ENCODE measurements around the gene ZNF609.
"Not testable (repeated sequence)": the region's sequence is repeated elsewhere in the genome, so short reads cannot be mapped to it uniquely, and the experiment has no call there.

ZNF609 gene

DNA sequence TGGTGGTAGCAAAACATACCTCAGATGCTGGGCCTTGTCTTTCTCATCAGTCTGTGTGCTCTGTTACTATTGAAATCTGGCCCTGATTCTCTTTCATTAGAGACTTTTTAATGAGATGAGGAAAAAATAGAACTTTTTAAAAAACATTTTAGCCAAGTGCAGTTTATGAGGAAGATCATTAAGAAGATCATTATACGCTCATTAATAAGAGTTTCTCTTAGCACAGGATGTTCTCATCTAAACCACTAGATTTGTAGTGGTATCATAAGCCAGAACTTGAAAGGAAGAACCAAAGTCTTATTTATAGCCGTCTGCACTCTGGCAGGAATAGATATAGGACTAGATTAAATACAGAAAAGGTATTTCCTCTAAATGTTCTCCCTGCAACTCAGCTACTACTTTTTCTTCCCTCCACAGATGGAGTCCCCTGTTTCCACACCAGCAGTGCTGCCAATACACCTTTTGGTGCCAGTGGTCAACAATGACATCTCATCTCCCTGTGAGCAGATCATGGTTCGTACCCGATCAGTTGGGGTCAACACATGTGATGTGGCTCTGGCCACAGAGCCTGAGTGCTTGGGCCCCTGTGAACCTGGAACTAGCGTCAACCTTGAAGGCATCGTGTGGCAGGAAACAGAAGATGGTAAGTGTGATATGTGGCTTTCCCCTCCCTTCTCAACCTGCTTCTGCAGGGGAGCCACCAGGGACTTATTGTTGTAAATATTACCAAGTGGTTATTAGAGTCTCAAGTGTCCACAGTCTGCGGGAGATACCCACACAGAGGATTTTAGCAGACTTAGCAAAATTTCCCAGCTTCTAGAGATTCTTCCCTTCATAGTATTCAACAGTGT is 162.3 kb downstream of the ZNF609 start:
- no peak for DNase-seq (ENCODE audit: low spot score)

GRCh38 chr15:64623347-64623996 is 163.1 kb downstream of the ZNF609 start:
- DNase-seq (ENCODE audit: low spot score): no peak

DNA sequence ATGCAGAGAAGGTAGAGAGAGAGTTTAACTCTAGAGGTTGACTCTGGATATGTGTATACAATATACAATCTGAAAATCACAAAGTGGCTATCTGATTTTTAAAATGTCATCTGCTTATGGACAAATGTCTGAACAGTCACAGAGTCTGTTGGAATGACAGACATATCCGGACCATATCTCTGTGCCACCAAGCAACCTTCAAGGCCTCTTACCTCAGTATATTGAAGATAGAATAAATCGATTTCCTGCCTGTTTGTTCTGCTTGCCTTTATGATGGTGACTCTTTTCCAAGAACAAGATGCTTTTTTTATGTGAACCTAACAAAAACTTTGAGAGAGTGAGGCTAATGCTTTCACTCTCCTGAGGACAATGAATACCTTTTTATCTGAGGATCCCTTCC is 163.9 kb downstream of the ZNF609 start:
- no peak for DNase-seq (ENCODE audit: low spot score)

- DNase-seq (ENCODE audit: low spot score): no peak
These were observed 168.7 kb downstream of the ZNF609 start for GRCh38 chr15:64629063-64629462.

DNA sequence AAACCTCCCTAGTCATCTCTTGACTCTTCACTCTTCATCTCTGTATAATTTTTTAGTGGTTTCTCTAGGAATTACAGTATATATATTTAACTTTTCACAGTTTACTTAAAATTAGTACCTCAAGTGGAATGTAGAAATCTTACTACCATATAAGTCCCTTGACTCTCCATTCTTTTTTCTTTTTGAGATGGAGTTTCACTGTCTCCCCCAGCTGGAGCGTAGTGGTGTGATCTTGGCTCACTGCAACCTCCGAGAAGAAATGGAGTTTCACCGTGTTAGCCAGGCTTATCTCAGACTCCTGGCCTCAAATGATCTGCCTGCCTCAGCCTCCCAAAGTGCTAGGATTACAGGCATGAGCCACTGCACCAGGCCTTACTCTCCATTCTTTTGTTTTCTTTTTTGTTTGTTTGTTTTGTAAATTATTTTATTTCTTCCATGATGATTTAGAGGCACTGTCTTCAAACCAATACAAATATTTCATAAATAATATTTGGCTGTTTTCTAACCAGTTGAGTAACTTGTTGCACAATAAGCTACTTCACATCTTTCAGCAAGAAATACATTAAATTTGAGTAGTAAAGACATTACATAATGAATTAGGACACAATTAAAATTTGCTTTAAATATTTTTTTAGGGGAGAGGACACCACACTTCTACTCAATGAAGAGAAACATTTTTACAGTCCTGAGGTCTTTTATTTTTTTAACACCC is 170.2 kb downstream of the ZNF609 start:
- DNase-seq (ENCODE audit: low spot score): no peak

DNA sequence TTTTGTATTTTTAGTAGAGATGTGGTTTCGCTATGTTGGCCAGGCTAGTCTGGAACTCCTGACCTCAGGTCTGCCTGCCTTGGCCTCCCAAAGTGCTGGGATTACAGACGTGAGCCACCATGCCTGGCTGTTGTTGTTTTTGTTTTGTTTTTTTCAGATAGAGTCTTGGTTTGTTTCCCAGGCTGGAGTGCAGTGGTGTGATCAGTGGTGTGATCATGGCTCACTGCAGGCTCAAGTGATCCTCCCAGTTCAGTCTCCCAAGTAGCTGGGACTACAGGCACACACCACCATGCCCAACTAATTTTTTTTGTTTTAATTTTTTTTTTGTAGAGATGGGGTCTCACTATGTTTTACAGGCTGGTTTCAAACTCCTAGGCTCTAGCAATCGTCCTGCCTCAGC is 172.3 kb downstream of the ZNF609 start:
- DNase-seq (ENCODE audit: low spot score): not testable (repeated sequence)

- DNase-seq (ENCODE audit: low spot score): no peak
These were observed 173.0 kb downstream of the ZNF609 start for GRCh38 chr15:64633332-64633731.

DNA sequence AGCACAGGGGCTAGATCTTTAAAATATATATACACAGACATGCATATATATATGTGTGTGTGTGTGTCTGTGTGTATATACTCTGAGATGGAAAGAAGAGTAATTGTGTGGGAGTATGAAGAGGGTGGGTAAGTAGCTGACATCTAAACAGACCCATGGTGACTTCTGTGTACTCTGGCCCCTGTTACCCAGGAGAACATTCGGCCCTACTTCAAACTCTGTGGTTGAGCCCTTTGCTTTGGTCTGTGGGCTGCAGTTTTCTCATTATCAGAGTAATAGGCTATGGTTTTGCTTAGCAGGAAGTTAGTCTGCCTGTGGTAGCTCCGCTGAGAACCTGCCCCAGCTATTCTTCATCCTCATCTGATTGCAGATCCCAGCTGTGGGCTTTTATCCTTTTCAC is 173.6 kb downstream of the ZNF609 start:
- no peak for DNase-seq (ENCODE audit: low spot score)

GRCh38 chr15:64634576-64635498 is 174.5 kb downstream of the ZNF609 start:
- DNase-seq (ENCODE audit: low spot score): no peak

DNA sequence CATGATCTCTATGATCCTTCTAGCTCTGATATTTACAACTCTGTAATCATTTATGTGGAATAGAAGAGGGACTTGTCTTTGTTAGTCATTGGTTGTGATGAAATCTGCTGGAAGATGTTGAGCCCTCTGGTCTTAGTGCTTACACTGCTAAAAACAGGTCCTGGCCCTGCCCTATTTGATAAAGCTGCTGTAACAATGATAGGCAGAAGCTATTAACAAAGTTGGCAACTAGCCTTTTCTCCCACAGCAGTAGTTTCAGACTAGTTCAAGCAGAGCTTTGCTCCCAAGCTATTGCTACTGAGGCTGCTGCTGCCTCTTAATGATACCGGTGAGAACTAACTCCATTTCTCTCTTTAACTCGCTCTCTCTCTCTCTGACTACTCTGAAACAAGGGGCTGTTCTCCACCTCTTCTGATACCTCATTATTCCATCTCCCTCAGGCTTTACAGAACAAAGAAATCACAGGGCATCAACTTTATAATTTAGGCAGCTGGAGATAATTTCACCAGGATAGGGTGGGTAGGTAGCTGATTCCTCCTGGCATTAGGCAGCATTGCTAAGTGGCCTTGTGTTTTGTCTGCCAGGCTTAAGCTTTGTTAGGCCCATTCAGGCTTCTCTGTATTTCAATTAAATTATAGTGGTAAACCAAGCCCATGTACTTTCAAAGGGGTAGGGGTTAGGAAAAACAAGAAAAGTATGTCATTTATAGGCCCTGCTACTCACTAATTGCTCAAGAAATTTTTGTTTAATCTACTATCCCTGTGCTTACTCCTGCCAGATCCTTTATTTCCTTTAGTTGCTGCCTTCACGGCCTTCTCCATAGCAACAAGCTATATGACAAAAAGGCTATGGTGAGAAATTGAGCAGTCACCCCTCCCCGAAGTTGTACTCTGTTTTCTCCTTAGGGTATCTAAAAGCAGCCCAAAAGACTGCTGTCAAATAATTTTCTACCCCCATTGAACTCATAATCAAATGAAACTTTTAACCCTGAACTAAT is 175.4 kb downstream of the ZNF609 start:
- no peak for DNase-seq (ENCODE audit: low spot score)

DNA sequence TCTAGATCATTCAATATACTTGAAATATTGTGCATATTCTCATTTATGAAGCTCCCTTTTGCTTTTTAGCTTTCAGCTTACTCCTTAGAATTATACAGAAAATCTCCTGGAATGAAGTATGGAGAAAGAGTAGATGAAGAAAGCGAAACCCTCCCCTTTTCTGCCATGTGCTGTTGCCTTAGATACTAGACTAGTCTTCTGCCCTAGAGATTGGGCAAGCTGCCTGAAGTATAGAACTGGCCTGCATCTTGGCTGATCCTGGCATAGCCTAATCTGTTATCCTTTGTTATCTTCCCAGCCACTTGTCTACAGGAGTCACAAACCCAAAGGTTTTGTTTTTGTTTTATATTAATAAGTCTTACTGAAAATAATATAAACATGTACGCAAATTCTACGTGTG is 176.2 kb downstream of the ZNF609 start:
- no peak for DNase-seq (ENCODE audit: low spot score)

- no peak for DNase-seq (ENCODE audit: low spot score)
These were observed 177.0 kb downstream of the ZNF609 start for GRCh38 chr15:64637412-64637811.

DNA sequence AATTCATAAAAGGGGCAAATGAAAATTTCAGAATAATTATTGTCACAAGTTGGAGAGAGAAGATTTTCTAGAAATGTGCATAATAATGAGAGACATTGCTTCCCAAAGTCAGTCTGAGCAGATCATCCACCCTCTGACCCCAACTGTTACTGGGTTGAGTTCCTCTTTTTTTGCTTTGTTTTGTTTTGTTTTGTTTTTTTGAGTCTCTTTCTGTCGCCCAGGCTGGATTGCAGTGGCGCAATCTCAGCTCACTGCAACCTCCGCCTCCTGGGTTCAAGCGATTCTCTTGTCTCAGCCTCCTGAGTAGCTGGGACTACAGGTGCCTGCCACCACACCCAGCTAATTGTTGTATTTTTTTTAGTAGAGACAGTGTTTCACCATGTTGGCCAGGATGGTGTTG is 179.4 kb downstream of the ZNF609 start:
- not testable (repeated sequence) for DNase-seq (ENCODE audit: low spot score)

DNA sequence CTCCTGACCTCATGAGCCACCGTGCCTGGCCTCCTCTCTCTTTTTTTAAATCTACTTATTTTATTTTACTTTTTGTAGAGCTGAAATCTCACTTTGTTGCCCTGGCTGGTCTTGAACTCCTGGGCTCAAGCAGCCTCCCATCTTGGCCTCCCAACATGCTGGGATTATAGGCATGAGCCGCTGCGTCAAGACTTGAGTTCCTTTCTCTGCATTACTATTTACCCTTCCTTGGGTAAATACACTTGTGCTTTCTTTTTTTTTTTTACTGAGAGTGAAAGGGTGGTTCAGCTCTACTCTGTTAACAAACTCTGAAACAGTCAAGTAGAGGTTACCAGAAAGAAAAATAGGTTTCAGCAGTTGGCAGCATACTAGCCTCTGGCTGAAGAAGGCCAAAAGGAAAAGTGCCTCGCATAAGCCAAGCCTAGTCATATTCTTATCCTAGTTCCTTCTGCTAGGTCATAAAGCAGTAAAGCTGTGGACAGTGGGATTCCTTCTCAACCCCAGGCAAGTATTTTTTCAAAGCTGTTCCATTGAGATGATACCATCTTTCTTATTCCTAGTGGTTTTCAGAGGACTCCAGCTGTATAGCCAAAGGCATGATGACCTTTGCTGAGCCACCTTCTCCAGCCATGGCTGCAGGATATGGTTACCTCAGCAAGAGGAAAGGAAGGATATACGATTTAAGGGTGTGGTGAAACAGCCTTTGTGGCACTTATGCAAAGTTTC is 179.9 kb downstream of the ZNF609 start:
- DNase-seq (ENCODE audit: low spot score): no peak

- no peak for DNase-seq (ENCODE audit: low spot score)
These were observed 182.5 kb downstream of the ZNF609 start for GRCh38 chr15:64642875-64643274.

DNA sequence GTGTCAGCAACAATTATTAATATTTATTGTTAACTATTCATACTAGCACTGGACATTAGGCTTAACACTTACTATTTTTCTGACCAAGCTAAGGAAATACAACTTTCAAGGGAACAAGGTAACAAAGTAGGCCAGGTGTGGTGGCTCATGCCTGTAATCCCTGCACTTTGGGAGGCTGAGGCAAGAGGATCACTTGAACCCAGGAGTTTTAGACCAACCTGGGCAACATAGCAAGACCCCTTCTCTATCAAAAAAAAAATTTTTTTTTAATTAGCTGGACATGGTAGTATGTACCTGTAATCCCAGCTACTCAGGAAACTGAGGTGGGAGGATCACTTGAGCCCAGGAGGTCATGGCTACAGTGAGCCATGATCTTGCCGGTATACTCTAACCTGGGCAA is 183.3 kb downstream of the ZNF609 start:
- no peak for DNase-seq (ENCODE audit: low spot score)

DNA sequence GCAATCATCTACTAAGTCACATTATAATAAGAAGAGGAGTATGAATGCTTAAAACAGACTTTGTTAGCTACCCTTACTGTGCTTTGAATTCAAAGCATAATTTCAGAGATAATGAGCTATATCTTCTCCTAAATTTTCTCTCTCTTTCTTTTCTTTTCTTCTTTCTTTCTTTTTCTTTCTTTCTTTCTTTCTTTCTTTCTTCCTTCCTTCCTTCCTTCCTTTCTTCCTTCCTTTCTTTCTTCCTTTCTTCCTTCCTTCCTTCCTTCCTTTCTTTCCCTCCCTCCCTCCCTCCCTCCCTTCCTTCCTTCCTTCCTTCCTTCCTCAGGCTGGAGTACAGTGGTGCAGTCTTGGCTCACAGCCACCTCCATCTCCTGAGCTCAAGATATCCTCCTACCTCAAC is 184.4 kb downstream of the ZNF609 start:
- not testable (repeated sequence) for DNase-seq (ENCODE audit: low spot score)

GRCh38 chr15:64645995-64646394 is 185.6 kb downstream of the ZNF609 start:
- no peak for DNase-seq (ENCODE audit: low spot score)

DNA sequence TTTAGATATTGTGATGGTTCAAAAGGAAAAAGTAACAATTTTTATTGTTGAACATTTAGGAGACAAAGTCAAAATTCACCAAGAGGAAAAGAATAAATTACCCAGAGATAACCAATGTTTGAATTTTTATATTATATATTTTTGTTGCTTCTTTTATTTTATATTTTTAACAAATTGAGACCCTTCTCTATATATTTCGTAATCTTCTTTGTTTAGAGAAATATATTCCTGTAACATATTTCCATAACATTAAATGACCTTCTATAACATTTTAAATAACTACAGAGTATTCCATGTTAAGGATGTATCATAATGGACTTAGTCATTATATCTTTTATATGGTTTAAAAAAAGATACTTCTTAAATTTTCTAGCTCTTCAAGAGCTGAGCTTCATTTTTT is 187.0 kb downstream of the ZNF609 start:
- no peak for DNase-seq (ENCODE audit: low spot score)

GRCh38 chr15:64650552-64650951 is 190.2 kb downstream of the ZNF609 start:
- no peak for DNase-seq (ENCODE audit: low spot score)

All from COLO829 (cell line).